NCI-H460 (cell line): ENCODE data around the gene ATP10A. TPM values are rescaled to one million over a fixed set of nuclear protein-coding genes. Genes with fewer than 3 reads are reported as not detected.

Experiments used
- DNase-seq: peaks from one replicate; pipeline ENCODE4 v3.0.0-alpha.2; 2016; ENCODE audit warnings: low read depth; ENCODE audit errors: extremely low read depth
- total RNA-seq: library from RNA; depleted of rRNA; stranded (reverse); fragments of >200 nt; shearing (Covaris generic); gene quantifications from 2 replicates; pipeline ENCODE4 v1.2.3, GENCODE V29; 2014

The ATP10A gene
- total RNA-seq, 1 experiment from 2014 or later, result 0.07 TPM

- DNase-seq, result no peak
Measured at GRCh38 chr15:25709437-25710159, 153.5 kb downstream of the ATP10A start.

GRCh38 chr15:25708391-25708790, 154.7 kb downstream of the ATP10A start:
- DNase-seq, result no peak

GRCh38 chr15:25707656-25708365, 155.3 kb downstream of the ATP10A start:
- DNase-seq, result no peak

GRCh38 chr15:25706176-25706955, 156.8 kb downstream of the ATP10A start:
- DNase-seq, result no peak

GRCh38 chr15:25705433-25706115, 157.6 kb downstream of the ATP10A start:
- DNase-seq, result no peak

GRCh38 chr15:25703726-25704125, 159.4 kb downstream of the ATP10A start:
- no peak for DNase-seq

- DNase-seq, result no peak
Measured at GRCh38 chr15:25701721-25702465, 161.2 kb downstream of the ATP10A start.

- DNase-seq, result no peak
Measured at GRCh38 chr15:25700916-25701315, 162.2 kb downstream of the ATP10A start.

- no peak for DNase-seq
Measured at GRCh38 chr15:25697586-25697985, 165.5 kb downstream of the ATP10A start.

GRCh38 chr15:25695875-25696760, 167.0 kb downstream of the ATP10A start:
- DNase-seq, result no peak

GRCh38 chr15:25694823-25695312, 168.3 kb downstream of the ATP10A start:
- no peak for DNase-seq

GRCh38 chr15:25694239-25694584, 168.9 kb downstream of the ATP10A start:
- DNase-seq, result no peak

- DNase-seq, result no peak
Measured at GRCh38 chr15:25693321-25694238, 169.5 kb downstream of the ATP10A start.

GRCh38 chr15:25691544-25692430, 171.3 kb downstream of the ATP10A start:
- DNase-seq, result no peak

GRCh38 chr15:25690673-25691543, 172.2 kb downstream of the ATP10A start:
- no peak for DNase-seq

GRCh38 chr15:25689592-25689991, 173.5 kb downstream of the ATP10A start:
- no peak for DNase-seq
